Fibroblast of mammary gland (primary cell): Measurements from ENCODE around the gene OR52A1.
A peak's percentile ranks its signal among the peaks of the same experiment; 100 is the strongest.

Experiments
- DNase-seq: peaks from one replicate; pipeline ENCODE4 v3.0.0-alpha.2; 2010; ENCODE audit warnings: low read depth
- H3K4me3 ChIP-seq: 2 replicates; pipeline ENCODE4 v1.5.1; 2011; ENCODE audit warnings: low read depth, mild to moderate bottlenecking, low read length, moderate library complexity; ENCODE audit not compliant: control insufficient read depth
- TF ChIP-seq, protein P1 (sequence below): conservative IDR thresholded peaks from 2 replicates; pipeline ENCODE4 v1.5.1; 2011; ENCODE audit warnings: low read depth, low read length, inconsistent platforms; ENCODE audit not compliant: control insufficient read depth, insufficient read depth

OR52A1 gene

DNA sequence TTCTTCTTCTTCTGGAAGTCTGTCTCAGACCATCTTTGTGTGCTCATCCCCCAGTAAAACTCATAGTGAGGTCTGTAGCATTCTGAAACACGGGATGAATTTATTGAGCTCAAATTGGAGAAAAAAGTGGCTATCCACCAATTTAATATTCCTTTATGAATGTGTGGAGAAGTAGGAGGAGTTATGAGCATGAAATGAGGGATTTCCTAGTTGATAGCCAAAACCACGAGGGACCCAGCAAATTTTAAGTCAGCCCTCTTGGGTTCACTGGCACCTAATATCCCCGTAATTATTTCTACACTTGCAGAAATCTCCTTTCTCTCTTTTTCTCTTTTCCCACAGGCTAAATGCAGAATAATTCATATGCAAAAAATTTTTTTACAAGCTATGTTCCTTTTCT is at the start of gene OR52A1:
Gene OR52A1 (minus strand): TSS at position 101 of the 400 bp plus-strand sequence. CDS start 2,388 bp downstream, outside the sequence.
- no peak for DNase-seq
- TF ChIP-seq, protein P1, sequence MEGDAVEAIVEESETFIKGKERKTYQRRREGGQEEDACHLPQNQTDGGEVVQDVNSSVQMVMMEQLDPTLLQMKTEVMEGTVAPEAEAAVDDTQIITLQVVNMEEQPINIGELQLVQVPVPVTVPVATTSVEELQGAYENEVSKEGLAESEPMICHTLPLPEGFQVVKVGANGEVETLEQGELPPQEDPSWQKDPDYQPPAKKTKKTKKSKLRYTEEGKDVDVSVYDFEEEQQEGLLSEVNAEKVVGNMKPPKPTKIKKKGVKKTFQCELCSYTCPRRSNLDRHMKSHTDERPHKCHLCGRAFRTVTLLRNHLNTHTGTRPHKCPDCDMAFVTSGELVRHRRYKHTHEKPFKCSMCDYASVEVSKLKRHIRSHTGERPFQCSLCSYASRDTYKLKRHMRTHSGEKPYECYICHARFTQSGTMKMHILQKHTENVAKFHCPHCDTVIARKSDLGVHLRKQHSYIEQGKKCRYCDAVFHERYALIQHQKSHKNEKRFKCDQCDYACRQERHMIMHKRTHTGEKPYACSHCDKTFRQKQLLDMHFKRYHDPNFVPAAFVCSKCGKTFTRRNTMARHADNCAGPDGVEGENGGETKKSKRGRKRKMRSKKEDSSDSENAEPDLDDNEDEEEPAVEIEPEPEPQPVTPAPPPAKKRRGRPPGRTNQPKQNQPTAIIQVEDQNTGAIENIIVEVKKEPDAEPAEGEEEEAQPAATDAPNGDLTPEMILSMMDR = no peak

DNA sequence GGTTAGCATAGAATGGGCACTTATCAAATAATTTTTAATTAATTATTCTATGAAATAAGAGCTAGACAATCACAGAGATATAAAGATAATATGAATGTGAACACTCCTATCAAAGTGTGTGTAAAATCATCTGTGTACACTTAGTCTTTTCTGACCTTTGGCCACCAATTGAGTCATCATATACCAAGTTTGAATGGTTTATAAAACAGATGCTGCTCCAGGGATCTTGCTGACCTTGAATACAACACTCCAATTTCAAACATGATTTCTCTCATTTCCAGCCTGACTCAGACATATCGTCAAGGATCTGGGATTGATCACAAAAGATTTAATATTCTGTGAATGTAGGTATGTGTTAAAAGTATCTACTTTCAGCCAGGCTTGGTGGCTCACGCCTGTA is 48.8 kb upstream of the OR52A1 start:
- H3K4me3 ChIP-seq = no peak overlapping the region
- TF ChIP-seq, protein P1 = no peak
- peak; percentile 28 for DNase-seq

More for the DNA sequence above, at the start of gene OR52A1:
- H3K4me3 ChIP-seq = no peak within 1 kb of the TSS

DNA sequence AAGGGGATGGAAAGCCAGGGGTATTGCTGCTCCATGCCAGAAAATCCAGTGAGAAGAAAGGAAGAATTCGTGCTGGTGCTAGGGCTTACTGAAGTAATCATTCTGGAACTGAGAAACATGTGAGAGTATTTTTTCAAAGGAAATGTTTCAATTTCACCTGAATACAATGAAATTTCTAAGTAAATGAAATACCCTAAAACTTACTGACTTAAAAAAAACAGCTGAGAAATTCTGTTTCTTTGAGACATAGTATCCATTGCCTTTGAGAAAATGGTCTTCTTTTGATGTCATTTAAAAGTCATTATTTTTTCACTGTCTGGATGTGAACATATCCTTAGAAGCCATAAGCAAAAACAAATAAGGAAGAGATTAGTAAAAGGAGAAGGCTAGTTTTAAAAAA is 46.0 kb upstream of the OR52A1 start, which contains the start of gene OR51V1:
Gene OR51V1 (minus strand): TSS at position 101 of the 400 bp plus-strand sequence. CDS start 0 bp downstream, at position 101.
- TF ChIP-seq, protein P1 = no peak
- no peak for DNase-seq
- H3K4me3 ChIP-seq = no peak within 1 kb of the TSS

DNA sequence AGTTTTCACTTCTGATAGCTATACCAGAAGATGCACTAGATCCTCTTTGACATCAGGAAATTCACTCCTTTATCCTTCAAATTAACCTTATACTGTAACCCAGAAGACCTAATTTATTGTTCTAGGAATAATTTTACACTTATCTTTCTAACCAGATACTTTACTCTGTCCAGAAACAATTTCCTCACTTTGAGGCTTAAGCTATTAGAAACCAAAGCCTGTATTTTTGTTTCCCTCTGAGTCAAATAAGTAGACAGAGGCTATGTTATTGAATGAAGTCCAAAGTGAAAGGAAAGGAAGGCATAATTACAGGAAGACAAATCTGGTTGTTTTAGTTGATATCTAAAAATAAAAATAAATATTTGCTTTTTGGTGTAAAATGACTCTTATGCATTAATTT is 43.7 kb upstream of the OR52A1 start:
- no peak overlapping the region for H3K4me3 ChIP-seq
- no peak for DNase-seq
- TF ChIP-seq, protein P1 = no peak

DNA sequence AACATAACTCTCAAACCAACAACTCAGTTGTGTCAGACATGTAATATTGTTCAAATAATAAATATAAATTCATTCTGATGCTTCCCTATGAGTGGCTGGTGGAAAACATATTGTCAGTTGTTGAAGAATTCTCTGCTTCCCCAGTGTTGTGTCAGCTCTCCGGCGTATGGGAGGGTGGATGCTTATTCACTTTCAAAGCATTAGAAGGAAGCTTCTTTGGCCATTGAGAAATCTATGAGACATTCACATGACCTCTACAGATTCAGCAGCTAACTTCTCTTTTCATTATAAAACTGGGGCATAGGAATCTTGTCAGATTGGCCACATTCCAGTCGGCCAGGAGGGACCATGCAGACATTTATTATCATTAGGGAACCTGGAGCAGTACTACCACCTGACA is 43.0 kb upstream of the OR52A1 start:
- TF ChIP-seq, protein P1 = no peak
- H3K4me3 ChIP-seq = no peak overlapping the region
- peak; percentile 27 for DNase-seq

DNA sequence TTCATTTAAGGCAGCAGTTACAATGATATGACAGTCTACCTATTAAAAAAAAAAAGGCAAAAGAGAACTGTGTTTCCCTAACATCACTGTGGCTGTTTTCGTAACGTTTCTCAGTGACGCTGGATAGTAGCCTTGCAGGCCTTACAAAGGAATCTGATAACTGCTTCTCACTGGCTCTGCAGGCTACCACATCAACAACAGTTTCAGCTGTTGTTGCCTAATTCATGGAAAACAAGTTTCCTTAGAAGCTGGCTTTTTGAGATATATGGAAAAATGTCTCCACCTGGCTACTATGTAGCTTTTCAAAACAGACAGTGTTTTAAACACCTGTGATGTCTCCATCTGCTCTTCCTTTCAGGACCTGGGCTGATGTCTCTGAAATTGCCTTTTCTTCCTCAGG is 42.2 kb upstream of the OR52A1 start:
- DNase-seq = no peak
- TF ChIP-seq, protein P1 = no peak
- no peak overlapping the region for H3K4me3 ChIP-seq

DNA sequence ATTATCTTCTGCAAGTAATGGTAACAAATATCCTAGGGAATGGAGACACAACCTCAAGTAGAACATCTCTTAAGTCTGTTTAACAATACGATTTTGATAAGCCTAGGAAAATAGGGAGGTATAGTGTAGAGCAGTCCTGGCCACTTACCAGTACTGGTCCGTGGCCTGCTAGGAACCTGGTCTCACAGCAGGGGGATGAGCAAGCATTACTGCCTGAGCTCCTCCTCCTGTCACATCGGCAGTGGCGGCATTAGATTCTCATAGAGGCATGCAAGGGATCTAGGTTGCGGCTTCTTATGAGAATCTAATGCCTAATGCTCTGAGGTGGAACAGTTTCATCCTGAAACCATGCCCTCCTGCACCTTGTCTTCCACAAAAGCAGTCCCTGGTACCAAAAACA is 41.5 kb upstream of the OR52A1 start:
- TF ChIP-seq, protein P1 = no peak
- no peak overlapping the region for H3K4me3 ChIP-seq
- no peak for DNase-seq
